OCI-LY1 (cell line): ENCODE measurements around the gene TRMT61B.

Experiments
- H2AFZ ChIP-seq: fragments of 200-600 bp; sonication (generic), shearing (Covaris generic); 2 replicates; pipeline ENCODE4 v1.6.0; 2014; ENCODE audit warnings: antibody characterized with exemption, mild to moderate bottlenecking, low read length
- H3F3A ChIP-seq: fragments of 200-600 bp; sonication (generic), shearing (Covaris generic); 2 replicates; pipeline ENCODE4 v1.6.0; 2014; ENCODE audit warnings: mild to moderate bottlenecking, antibody characterized with exemption, low read length, moderate library complexity; ENCODE audit not compliant: insufficient read depth
- H3K27ac ChIP-seq: fragments of 200-600 bp; sonication (generic); 2 replicates; pipeline ENCODE4 v1.5.1; 2014; ENCODE audit warnings: low read length, mixed run types, mild to moderate bottlenecking, low read depth; ENCODE audit not compliant: poor library complexity, severe bottlenecking
- H3K27me3 ChIP-seq: fragments of 200-600 bp; sonication (generic); 2 replicates; pipeline ENCODE4 v1.6.0; 2014; ENCODE audit warnings: antibody characterized with exemption, mild to moderate bottlenecking, low read length, moderate library complexity; ENCODE audit not compliant: insufficient read depth
- H3K36me3 ChIP-seq: fragments of 200-600 bp; sonication (generic); 2 replicates; pipeline ENCODE4 v1.6.1; 2014; ENCODE audit warnings: mild to moderate bottlenecking, antibody characterized with exemption, low read length, moderate library complexity, mixed read lengths; ENCODE audit not compliant: insufficient read depth
- H3K4me1 ChIP-seq: fragments of 200-600 bp; sonication (generic); 2 replicates; pipeline ENCODE4 v1.5.1; 2014; ENCODE audit warnings: mild to moderate bottlenecking, low read length, moderate library complexity; ENCODE audit not compliant: insufficient read depth, severe bottlenecking
- H3K4me2 ChIP-seq: fragments of 200-600 bp; sonication (generic), shearing (Covaris generic); 2 replicates; pipeline ENCODE4 v1.6.1; 2014; ENCODE audit warnings: low read length
- H3K4me3 ChIP-seq: fragments of 200-600 bp; sonication (generic); 2 replicates; pipeline ENCODE4 v1.5.1; 2014; ENCODE audit warnings: low read length, low read depth, mild to moderate bottlenecking, mixed read lengths; ENCODE audit not compliant: poor library complexity, severe bottlenecking
- H3K79me2 ChIP-seq: fragments of 200-600 bp; shearing (Covaris generic); 2 replicates; pipeline ENCODE4 v1.6.1; 2016; ENCODE audit warnings: mixed run types, low read length, mixed read lengths; ENCODE audit not compliant: insufficient read depth
- H3K9ac ChIP-seq: fragments of 200-600 bp; sonication (generic), shearing (Covaris generic); 2 replicates; pipeline ENCODE4 v1.6.1; 2014; ENCODE audit warnings: mild to moderate bottlenecking, low read length, mixed read lengths
- H3K9me2 ChIP-seq: fragments of 200-600 bp; sonication (generic), shearing (Covaris generic); 2 replicates; pipeline ENCODE4 v1.6.1; 2014; ENCODE audit warnings: low read depth, mild to moderate bottlenecking, low read length, mixed read lengths
- H3K9me3 ChIP-seq: fragments of 200-600 bp; shearing (Covaris generic); 2 replicates; pipeline ENCODE4 v1.6.1; 2014; ENCODE audit warnings: low read length, mixed read lengths
- H4K20me1 ChIP-seq: fragments of 200-600 bp; sonication (generic), shearing (Covaris generic); 2 replicates; pipeline ENCODE4 v1.6.0; 2016; ENCODE audit warnings: mild to moderate bottlenecking, low read length; ENCODE audit not compliant: insufficient read depth
- CTCF ChIP-seq: fragments of 200-600 bp; sonication (generic), shearing (Covaris generic); IDR thresholded peaks from 2 replicates; pipeline ENCODE4 v1.5.1; 2017; ENCODE audit warnings: mild to moderate bottlenecking, antibody characterized with exemption, low read length, moderate library complexity, mixed read lengths
- EZH2 ChIP-seq: fragments of 200-600 bp; sonication (generic), shearing (Covaris generic); IDR thresholded peaks from 2 replicates; pipeline ENCODE4 v1.8.0; 2017; ENCODE audit warnings: borderline replicate concordance, mixed run types, mild to moderate bottlenecking, antibody characterized with exemption, low read length, moderate library complexity, mixed read lengths

The TRMT61B gene

DNA sequence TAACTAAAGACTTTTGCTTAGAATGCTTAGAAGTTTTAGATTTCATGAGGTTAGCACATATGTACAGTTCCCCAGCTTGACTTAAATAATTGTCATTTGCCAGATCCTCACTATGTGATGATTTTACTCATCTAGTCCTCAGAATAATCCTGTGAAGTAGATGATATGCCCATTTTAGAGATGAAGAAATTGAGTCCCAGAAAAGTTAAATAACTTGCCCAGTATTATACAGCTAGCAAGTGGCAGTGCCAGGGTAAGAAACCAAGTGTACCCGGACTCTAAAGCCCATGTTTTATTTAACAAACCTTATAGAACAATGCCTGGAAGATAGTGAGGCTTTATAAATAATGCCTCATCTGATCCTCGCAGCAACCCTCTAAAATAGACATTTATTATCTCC lies 31.1 kb downstream of the TRMT61B start:
- Histone ChIP-seq H3K36me3 (no peaks in the 10 kb centered on the region), H3K27me3 (no peaks in the 10 kb centered on the region), H3F3A (no peaks in the 10 kb centered on the region), H4K20me1 (no peaks in the 10 kb centered on the region), H3K9me3 (no peaks in the 10 kb centered on the region), H3K79me2 (no peaks in the 10 kb centered on the region), H3K4me2 (no peak overlapping the region), H3K4me3 (no peak overlapping the region), H3K9me2 (no peaks in the 10 kb centered on the region), H3K9ac (no peak overlapping the region), H2AFZ (no peak overlapping the region), H3K4me1 (no peaks in the 10 kb centered on the region), H3K27ac (no peak overlapping the region)
- TF ChIP-seq EZH2: no peak

GRCh38 chr2:28835781-28836180 lies 34.3 kb downstream of the TRMT61B start:
- Histone ChIP-seq H3F3A (no peaks in the 10 kb centered on the region), H3K27me3 (no peaks in the 10 kb centered on the region), H3K9ac (no peak overlapping the region), H3K27ac (no peak overlapping the region), H3K4me2 (no peak overlapping the region), H2AFZ (no peak overlapping the region), H3K79me2 (no peaks in the 10 kb centered on the region), H3K36me3 (no peaks in the 10 kb centered on the region), H3K9me2 (no peaks in the 10 kb centered on the region), H3K4me3 (no peak overlapping the region), H3K4me1 (no peaks in the 10 kb centered on the region), H3K9me3 (no peaks in the 10 kb centered on the region), H4K20me1 (no peaks in the 10 kb centered on the region)
- no peak for TF ChIP-seq CTCF
- TF ChIP-seq EZH2: no peak

DNA sequence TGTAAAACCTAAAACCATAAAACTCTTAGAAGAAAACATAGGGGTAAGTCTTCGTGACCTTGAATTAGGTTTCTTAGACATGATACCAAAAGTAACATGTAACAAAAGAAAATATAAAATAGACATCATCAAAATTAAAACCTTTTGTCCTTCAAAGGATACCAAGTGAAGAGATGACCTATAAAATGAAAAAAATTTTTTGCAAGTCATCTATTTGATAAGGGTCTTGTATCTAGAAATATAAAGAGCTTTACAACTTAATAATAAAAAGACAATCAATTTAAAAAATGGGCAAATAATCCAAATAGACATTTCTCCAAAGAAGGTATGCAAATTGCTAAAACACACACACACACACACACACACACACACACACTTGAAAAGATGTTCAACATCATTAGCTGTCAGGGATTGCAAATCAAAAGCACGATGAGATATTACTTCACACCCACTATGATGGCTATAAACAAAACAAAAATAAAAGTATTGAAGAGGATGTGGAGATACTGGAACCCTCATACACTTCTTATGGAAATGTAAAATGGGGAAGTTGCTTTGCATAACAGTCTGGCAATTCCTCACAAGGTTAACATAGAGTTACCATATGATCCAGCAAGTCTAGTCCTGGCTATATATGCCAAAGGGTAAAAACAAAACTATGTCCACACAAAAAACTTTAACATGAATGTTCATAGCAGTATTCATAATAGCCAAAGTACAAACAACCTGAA lies 36.2 kb downstream of the TRMT61B start:
- Histone ChIP-seq H4K20me1 (no peaks in the 10 kb centered on the region), H3K4me1 (no peaks in the 10 kb centered on the region), H3K27ac (no peak overlapping the region), H3K9me3 (no peaks in the 10 kb centered on the region), H3F3A (no peaks in the 10 kb centered on the region), H3K27me3 (no peaks in the 10 kb centered on the region), H3K4me3 (no peak overlapping the region), H2AFZ (no peak overlapping the region), H3K4me2 (no peak overlapping the region), H3K9ac (no peak overlapping the region), H3K79me2 (no peaks in the 10 kb centered on the region), H3K36me3 (no peaks in the 10 kb centered on the region), H3K9me2 (no peaks in the 10 kb centered on the region)
- TF ChIP-seq EZH2 (no peak), CTCF (no peak)

DNA sequence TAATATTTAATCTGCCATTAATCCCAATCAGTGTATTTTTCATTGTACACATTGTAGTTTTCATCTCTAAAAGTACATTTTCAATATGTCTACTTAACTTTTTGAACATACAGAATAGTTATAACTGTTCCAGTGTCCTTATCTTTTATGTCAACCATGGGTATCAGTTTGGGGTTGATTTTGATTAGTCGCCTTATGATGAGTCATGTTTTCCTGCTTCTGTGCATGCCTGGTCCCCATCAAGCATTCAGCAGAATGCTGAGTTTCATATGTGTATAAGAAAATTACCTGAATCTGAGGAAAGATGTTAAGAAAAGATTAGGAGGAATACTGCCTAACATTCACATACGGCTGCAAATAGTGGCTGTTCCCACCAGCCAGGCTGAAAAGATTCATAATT lies 41.7 kb downstream of the TRMT61B start:
- TF ChIP-seq CTCF: no peak
- TF ChIP-seq EZH2: no peak
- no peak overlapping the region for H3K4me3 ChIP-seq
- no peak overlapping the region for H2AFZ ChIP-seq
- no peaks in the 10 kb centered on the region for H3K9me2 ChIP-seq
- H3K27me3 ChIP-seq: no peaks in the 10 kb centered on the region
- H3F3A ChIP-seq: no peaks in the 10 kb centered on the region
- H3K9me3 ChIP-seq: no peaks in the 10 kb centered on the region
- no peaks in the 10 kb centered on the region for H4K20me1 ChIP-seq
- no peak overlapping the region for H3K27ac ChIP-seq
- no peaks in the 10 kb centered on the region; the same call in 1 of the 2 replicates for H3K36me3 ChIP-seq
- no peaks in the 10 kb centered on the region for H3K79me2 ChIP-seq
- H3K9ac ChIP-seq: no peak overlapping the region
- H3K4me2 ChIP-seq: no peak overlapping the region
- no peaks in the 10 kb centered on the region for H3K4me1 ChIP-seq
